ENCODE data around the gene MBD3. TPM values are rescaled to one million over a fixed set of nuclear protein-coding genes. Genes with fewer than 3 reads are reported as not detected.

The MBD3 gene
- polyA plus RNA-seq, 1 experiment = 21.9 TPM

DNA sequence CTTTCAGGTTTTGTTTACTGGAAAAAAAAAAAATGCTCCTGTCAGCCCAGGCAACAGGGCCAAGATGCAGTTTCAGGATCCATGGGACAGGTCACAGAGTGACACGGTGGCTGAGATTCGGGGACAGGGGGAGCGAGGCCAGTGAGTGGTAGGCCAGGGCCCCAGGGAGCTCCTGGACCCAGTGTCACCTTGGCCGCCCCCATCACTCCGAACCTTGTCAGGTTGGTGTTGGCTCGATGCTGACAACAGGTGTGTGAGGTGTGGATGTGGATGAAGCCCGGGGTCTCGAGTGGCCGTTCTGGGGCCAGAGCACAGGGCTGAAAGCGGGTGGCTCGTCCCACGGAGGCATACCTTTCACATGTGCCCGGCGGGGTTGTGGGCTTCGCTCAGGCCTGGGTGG is 18.7 kb upstream of the MBD3 start:
- DNase-seq (ENCODE audit: low read depth, low spot score) = no peak
- Histone ChIP-seq H3K4me3 (ENCODE audit: low read depth, low read length) (no peak overlapping the region), H3K27me3 (ENCODE audit: control insufficient read depth, insufficient read depth, low read length) (no peaks in the 10 kb centered on the region), H3K27ac (ENCODE audit: low read depth, low read length) (no peak overlapping the region), H3K9me3 (ENCODE audit: control insufficient read depth, insufficient read depth, low read length) (no peaks in the 10 kb centered on the region; the same call in 1 of the 2 replicates)
- ChIA-PET POLR2A (no interaction called here), CTCF (no interaction called here)
- TF ChIP-seq CTCF (IDR thresholded peaks at IDR 0.05; ENCODE audit: low read depth, low read length) = no peak

GRCh38 chr19:1610579-1610978 is 17.9 kb upstream of the MBD3 start:
- H3K27me3 ChIP-seq (ENCODE audit: control insufficient read depth, insufficient read depth, low read length) = no peaks in the 10 kb centered on the region
- POLR2A ChIA-PET = no interaction called here
- H3K9me3 ChIP-seq (ENCODE audit: control insufficient read depth, insufficient read depth, low read length) = no peaks in the 10 kb centered on the region; the same call in 1 of the 2 replicates
- H3K27ac ChIP-seq (ENCODE audit: low read depth, low read length) = no peak overlapping the region
- CTCF ChIA-PET = no interaction called here
- no peak overlapping the region for H3K4me3 ChIP-seq (ENCODE audit: low read depth, low read length)
- no peak for DNase-seq (ENCODE audit: low read depth, low spot score)
- no peak for TF ChIP-seq CTCF (IDR thresholded peaks at IDR 0.05; ENCODE audit: low read depth, low read length)

DNA sequence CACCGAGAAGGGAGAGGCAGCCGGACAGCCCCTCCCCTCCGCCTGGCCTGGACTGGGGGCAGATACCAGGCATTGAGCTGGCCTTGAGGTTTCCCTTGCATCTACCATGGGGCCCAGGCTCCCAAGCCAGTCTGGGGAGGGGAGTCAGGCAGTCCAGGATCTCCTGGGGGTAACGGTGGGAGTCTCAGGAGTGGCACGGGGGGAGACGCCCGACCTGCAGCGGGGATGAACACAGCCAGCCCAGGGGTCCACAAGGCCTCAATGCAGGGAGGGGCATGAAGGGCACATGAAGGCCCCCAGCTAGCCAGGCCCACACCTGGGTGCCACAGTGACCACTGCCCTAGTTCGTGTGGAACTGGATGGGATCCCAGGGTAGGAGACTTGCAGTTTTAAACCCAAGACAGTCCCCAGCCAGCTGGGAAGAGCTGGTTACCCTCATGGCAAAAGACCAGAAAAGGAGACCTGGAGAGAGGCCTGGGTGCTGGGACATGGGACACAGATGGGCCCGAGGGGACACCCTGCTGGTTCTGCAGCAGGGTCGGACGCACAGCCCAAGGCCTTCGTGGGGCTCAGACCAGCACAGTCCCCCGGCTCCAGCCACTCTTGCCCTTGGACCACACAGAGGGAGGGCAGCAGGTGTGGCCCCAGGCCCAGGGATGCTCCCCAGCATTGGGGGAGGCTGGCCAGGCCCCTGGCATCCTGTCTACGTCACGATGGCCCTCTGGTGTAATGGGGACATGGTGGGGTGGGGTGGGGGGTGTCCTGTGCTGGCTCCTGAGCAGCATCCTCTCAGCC is 17.2 kb upstream of the MBD3 start:
- Histone ChIP-seq H3K4me3 (ENCODE audit: low read depth, low read length) (no peak overlapping the region), H3K27ac (ENCODE audit: low read depth, low read length) (no peak overlapping the region), H3K9me3 (ENCODE audit: control insufficient read depth, insufficient read depth, low read length) (peaks cover 2% of the 10 kb centered on the region; the same call in 1 of the 2 replicates), H3K27me3 (ENCODE audit: control insufficient read depth, insufficient read depth, low read length) (no peaks in the 10 kb centered on the region)
- ChIA-PET POLR2A (no interaction called here), CTCF (no interaction called here)
- TF ChIP-seq CTCF (IDR thresholded peaks at IDR 0.05; ENCODE audit: low read depth, low read length) = no peak
- no peak for DNase-seq (ENCODE audit: low read depth, low spot score)

DNA sequence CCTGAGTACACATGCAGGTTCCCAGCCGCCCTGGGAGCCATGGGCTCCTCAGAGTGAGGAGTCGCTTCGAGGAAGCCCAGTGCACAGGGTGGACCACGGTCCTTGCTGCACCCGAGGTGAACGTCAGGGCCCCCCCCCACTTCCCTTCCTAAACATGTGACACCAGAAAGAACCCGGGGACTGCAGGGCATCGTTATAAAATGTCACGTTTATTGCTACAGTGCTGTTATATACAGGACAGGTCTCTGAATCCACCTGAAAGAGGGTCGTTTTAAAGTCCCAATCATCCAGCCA is 16.4 kb upstream of the MBD3 start:
- Histone ChIP-seq H3K4me3 (ENCODE audit: low read depth, low read length) (no peak overlapping the region), H3K27ac (ENCODE audit: low read depth, low read length) (no peak overlapping the region), H3K27me3 (ENCODE audit: control insufficient read depth, insufficient read depth, low read length) (no peaks in the 10 kb centered on the region), H3K9me3 (ENCODE audit: control insufficient read depth, insufficient read depth, low read length) (peaks cover 4% of the 10 kb centered on the region; the same call in 1 of the 2 replicates)
- no peak for DNase-seq (ENCODE audit: low read depth, low spot score)
- ChIA-PET CTCF (no interaction called here), POLR2A (no interaction called here)
- no peak for TF ChIP-seq CTCF (IDR thresholded peaks at IDR 0.05; ENCODE audit: low read depth, low read length)

- DNase-seq (ENCODE audit: low read depth, low spot score) = no peak
- ChIA-PET POLR2A (interaction anchor here (0.6 kb wide), 1 partner anchor 154 kb away, joined by 6 read pairs; no protein-coding TSS in a partner anchor), CTCF (no interaction called here)
- TF ChIP-seq CTCF (IDR thresholded peaks at IDR 0.05; ENCODE audit: low read depth, low read length) = no peak
- no peak overlapping the region for H3K4me3 ChIP-seq (ENCODE audit: low read depth, low read length)
- H3K27me3 ChIP-seq (ENCODE audit: control insufficient read depth, insufficient read depth, low read length) = no peaks in the 10 kb centered on the region
- no peak overlapping the region for H3K27ac ChIP-seq (ENCODE audit: low read depth, low read length)
- H3K9me3 ChIP-seq (ENCODE audit: control insufficient read depth, insufficient read depth, low read length) = peaks cover 4% of the 10 kb centered on the region; the same call in 1 of the 2 replicates
Observed at GRCh38 chr19:1608359-1609102, 15.9 kb upstream of the MBD3 start.

Measured in AG04450 (cell line).